Sigmoid colon (tissue), 4 donors: ENCODE results near the gene ADD2.

Experiments
- EP300 ChIP-seq, 4 donors: sonication (generic); formaldehyde crosslinking; IDR thresholded peaks; one replicate each; pipeline ENCODE4 v1.6.1; 2017; ENCODE audit warnings: antibody characterized with exemption in 4 of 4
- POLR2A ChIP-seq, 2 donors: fragments of 450-650 bp; IDR thresholded peaks; one replicate each; pipeline ENCODE4 v1.6.1; 2016; ENCODE audit warnings: antibody characterized with exemption in 2 of 2, mild to moderate bottlenecking in 2 of 2, moderate library complexity in 2 of 2
- TF ChIP-seq, protein P1 (sequence below), 4 experiments: fragments of 450-650 bp in 3 of 4; fragments of 200-600 bp in 1 of 4; IDR thresholded peaks; one replicate each; pipeline ENCODE4 v1.5.1; 2016 to 2019; ENCODE audit warnings: antibody characterized with exemption in 4 of 4, mild to moderate bottlenecking in 3 of 4, moderate library complexity in 2 of 4

DNA sequence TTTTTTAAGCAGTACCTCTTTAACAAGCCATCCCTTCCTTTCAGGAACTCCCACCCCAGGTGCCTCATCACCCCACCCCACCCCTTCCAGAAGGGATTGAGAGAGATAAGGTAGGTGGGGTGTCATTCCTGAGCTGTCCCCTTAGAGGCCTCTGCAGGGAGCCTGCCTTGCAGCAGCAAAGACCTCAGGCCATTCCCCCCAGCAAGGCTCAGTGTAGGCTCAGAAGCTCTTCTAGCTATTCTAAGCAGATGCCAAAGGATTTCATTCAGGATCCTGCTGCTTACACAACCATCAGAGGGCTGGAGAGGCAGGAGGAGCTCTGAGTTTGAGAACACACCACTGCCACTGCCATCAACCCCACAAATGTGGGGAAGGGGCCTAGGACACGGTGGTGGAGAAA, 28.3 kb upstream of the ADD2 start:
- TF ChIP-seq, protein P1, sequence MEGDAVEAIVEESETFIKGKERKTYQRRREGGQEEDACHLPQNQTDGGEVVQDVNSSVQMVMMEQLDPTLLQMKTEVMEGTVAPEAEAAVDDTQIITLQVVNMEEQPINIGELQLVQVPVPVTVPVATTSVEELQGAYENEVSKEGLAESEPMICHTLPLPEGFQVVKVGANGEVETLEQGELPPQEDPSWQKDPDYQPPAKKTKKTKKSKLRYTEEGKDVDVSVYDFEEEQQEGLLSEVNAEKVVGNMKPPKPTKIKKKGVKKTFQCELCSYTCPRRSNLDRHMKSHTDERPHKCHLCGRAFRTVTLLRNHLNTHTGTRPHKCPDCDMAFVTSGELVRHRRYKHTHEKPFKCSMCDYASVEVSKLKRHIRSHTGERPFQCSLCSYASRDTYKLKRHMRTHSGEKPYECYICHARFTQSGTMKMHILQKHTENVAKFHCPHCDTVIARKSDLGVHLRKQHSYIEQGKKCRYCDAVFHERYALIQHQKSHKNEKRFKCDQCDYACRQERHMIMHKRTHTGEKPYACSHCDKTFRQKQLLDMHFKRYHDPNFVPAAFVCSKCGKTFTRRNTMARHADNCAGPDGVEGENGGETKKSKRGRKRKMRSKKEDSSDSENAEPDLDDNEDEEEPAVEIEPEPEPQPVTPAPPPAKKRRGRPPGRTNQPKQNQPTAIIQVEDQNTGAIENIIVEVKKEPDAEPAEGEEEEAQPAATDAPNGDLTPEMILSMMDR (IDR thresholded peaks at IDR 0.05): no peak
- TF ChIP-seq EP300 (IDR thresholded peaks at IDR 0.05) (no peak), POLR2A (IDR thresholded peaks at IDR 0.05) (no peak)
